Endothelial cell of hepatic sinusoid (primary cell): ENCODE results near the gene ARMC2.

Source experiments
- in situ Hi-C: cut with HindIII; loops from 2 replicates; pipeline ENCODE4 v1.10.0; 2017; ENCODE audit warnings: low sequenced_read_pairs

ARMC2 gene

GRCh38 chr6:108982154-108983113 is 134.2 kb downstream of the ARMC2 start:
- in situ Hi-C loops = no loop called here

GRCh38 chr6:108983151-108983550 is 134.9 kb downstream of the ARMC2 start:
- in situ Hi-C loops = no loop called here

- in situ Hi-C loops = no loop called here
These were observed 137.1 kb downstream of the ARMC2 start for GRCh38 chr6:108985301-108985700.

- in situ Hi-C loops = no loop called here
These were observed 138.9 kb downstream of the ARMC2 start for GRCh38 chr6:108987156-108987555.

- in situ Hi-C loops = no loop called here
These were observed 140.1 kb downstream of the ARMC2 start for GRCh38 chr6:108988296-108988695.

- in situ Hi-C loops = no loop called here
These were observed 140.5 kb downstream of the ARMC2 start for GRCh38 chr6:108988765-108989164.

- in situ Hi-C loops = no loop called here
These were observed 141.5 kb downstream of the ARMC2 start for GRCh38 chr6:108989700-108990099.

- in situ Hi-C loops = no loop called here
These were observed 145.7 kb downstream of the ARMC2 start for GRCh38 chr6:108993876-108994275.

GRCh38 chr6:108995296-108995695 is 147.1 kb downstream of the ARMC2 start:
- in situ Hi-C loops = no loop called here

GRCh38 chr6:108996208-108996607 is 148.0 kb downstream of the ARMC2 start:
- in situ Hi-C loops = no loop called here

- in situ Hi-C loops = no loop called here
These were observed 150.3 kb downstream of the ARMC2 start for GRCh38 chr6:108998485-108998884.

- in situ Hi-C loops = no loop called here
These were observed 151.2 kb downstream of the ARMC2 start for GRCh38 chr6:108999428-108999827.

- in situ Hi-C loops = no loop called here
These were observed 152.1 kb downstream of the ARMC2 start for GRCh38 chr6:109000289-109000688.

- in situ Hi-C loops = no loop called here
These were observed 153.2 kb downstream of the ARMC2 start for GRCh38 chr6:109001291-109001894.

GRCh38 chr6:109002051-109002697 is 154.0 kb downstream of the ARMC2 start:
- in situ Hi-C loops = no loop called here

- in situ Hi-C loops = no loop called here
These were observed 154.7 kb downstream of the ARMC2 start for GRCh38 chr6:109002882-109003281.

- in situ Hi-C loops = no loop called here
These were observed 158.6 kb downstream of the ARMC2 start for GRCh38 chr6:109006818-109007217.

- in situ Hi-C loops = no loop called here
These were observed 159.3 kb downstream of the ARMC2 start for GRCh38 chr6:109007521-109007920.

GRCh38 chr6:109008054-109008453 is 159.8 kb downstream of the ARMC2 start:
- in situ Hi-C loops = no loop called here

- in situ Hi-C loops = no loop called here
These were observed 160.5 kb downstream of the ARMC2 start for GRCh38 chr6:109008537-109009235.
